HG02588 (cell line): ENCODE results near the gene P2RX2.

Experiments used
- ATAC-seq: cut with Tn5 transposase; IDR thresholded peaks from one replicate; pipeline ENCODE4 v1.9.1; 2021; ENCODE audit warnings: mild to moderate bottlenecking, moderate library complexity; ENCODE audit not compliant: unreplicated experiment

P2RX2 gene

DNA sequence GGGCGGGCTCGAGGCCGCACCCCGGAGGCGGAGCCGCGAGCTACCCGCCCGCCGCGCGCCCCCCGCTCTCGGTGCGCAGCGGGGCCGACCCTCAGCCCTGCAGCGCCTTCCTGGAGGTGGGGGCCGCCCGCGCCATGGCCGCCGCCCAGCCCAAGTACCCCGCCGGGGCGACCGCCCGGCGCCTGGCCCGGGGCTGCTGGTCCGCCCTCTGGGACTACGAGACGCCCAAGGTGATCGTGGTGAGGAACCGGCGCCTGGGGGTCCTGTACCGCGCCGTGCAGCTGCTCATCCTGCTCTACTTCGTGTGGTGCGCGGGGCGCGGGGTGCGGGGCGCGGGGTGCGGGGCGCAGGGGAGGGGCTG, at the start of gene P2RX2:
P2RX2 (plus strand) TSS at position 94 of the 361 bp plus-strand sequence; CDS start at position 135, 41 bp downstream.
- ATAC-seq, result no peak

DNA sequence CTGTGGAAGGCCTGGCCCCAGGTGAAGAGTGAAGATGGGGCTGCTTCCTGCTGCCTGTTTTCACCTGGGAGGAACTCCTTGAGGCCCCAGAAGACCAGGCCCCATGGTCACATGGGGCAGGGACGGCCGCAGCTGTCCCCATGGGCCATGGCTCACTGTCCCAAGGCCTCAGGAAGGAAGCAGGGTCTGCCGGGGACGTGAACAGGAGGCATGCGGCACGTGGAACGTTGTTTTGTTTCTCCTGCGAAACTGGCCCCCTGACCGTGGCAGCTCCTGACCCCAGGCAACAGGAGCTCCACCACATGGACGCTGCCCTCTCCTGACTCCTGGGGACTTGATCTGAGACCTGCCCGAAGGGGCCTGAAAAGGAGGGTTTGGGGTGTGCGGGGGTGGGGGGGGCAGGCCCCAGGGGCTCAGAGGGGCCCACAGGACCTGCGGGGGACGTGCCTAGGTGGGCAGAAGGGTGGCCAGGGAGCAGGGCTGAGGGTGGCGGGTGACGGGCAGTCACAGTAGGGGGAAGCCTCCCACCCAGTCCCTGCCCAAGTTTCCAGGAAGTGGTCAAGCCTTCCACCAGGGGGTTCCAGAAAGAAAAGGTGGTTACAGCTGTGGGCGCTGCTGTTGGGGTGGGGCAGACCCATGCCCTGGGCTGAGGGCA, 49.6 kb upstream of the P2RX2 start:
- no peak for ATAC-seq

DNA sequence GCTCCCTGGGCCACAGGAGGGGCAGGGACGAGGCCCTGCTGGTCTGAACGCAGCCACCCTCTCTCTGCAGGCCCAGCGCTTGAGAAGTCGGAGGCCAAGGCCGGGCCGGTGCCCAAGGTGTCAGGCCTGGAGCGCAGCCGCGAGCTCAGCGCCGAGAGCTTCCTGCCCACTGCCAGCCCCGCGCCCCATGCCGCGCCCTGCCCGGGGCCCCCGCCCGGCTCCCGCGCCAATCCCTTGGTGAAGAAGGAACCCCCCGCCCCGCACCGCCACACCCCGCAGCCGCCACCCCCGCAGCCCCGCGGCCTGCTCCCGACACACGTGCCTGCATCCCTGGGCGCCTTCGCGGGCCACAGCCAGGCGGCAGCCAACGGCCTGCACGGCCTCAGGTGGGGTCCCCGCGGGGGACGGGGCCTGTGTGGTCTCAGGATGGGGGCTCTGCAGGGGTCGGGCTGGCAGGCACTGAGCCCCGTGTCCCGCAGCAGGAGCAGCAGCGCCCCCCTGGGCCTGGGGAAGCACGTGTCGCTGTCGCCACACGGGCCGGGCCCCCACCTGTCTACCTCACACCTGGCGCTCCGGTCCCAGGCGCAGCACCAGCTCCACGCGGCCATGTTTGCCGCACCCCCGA, 48.6 kb upstream of the P2RX2 start:
- ATAC-seq, result no peak

- ATAC-seq, result no peak
Observed at GRCh38 chr12:132570635-132571034, 47.9 kb upstream of the P2RX2 start.

- no peak for ATAC-seq
Observed at GRCh38 chr12:132571051-132571450, 47.5 kb upstream of the P2RX2 start.

- no peak for ATAC-seq
Observed at GRCh38 chr12:132571598-132571997, 47.0 kb upstream of the P2RX2 start.

- ATAC-seq, result no peak
Observed at GRCh38 chr12:132572106-132572505, 46.5 kb upstream of the P2RX2 start.

DNA sequence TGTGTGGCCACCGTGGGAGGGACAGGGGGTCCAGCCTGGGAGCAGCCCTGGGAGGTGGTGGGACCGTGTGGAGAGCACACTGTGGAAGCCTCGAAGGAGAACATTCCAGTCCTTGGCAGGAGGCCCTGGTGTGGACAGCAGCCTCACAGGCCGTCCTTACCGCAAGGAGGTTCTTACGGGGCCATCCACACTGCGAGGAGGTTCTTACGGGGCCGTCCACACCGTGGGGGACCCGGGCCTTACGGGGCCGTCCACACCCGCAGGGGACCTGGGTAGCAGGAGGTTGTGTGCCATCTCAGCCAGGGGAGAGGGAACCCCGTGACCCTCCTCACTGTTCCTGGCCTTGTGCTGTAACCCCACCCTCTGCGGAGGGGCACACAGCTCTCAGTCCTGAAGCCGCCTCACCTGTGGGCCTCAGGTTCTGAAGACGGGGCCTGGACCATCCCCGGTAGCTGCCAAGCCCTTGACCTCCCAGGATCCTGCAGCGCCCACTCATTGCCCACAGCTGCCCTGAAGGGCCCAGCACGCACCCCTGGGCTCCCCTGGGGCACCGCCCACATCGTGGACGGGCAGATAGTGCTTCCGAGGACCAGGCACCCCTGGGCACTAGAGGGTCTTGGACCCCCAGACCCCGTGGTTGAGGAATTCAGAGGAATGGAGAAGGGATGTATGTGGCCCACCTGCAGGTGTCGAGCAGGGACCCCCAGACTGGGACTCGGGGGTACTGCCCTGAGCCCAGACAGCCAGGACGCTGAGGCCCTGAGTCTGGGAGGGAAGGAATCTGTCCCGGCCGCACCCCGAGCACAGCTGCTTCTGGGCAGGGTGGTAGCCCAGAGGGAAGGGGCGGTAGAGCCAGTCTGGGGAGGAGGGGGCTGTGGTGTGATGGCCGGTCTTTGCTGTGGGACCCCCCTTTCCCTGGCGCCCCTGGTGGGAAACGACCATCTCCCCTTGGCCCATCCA, 45.5 kb upstream of the P2RX2 start:
- ATAC-seq, result no peak

- ATAC-seq, result no peak
Observed at GRCh38 chr12:132574271-132574996, 44.1 kb upstream of the P2RX2 start.

GRCh38 chr12:132575661-132576060, 42.9 kb upstream of the P2RX2 start:
- ATAC-seq, result no peak

DNA sequence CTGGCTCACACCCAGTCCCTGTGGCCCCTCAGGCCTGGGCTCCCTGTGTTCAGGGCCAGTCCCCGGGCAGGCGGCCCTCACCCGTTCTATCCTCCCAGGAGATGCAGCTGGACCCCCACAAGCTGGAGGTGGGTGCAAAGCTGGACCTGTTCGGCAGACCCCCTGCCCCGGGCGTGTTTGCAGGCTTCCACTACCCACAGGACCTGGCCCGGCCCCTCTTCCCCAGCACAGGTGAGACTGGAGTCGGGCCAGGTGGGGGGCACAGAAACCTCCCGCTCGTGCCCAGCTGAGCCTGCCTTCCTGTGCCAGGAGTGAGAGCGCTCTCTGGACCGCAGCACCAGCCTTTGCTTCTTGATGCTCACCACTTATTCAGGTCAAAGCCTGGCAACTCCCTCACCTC, 41.9 kb upstream of the P2RX2 start:
- no peak for ATAC-seq

DNA sequence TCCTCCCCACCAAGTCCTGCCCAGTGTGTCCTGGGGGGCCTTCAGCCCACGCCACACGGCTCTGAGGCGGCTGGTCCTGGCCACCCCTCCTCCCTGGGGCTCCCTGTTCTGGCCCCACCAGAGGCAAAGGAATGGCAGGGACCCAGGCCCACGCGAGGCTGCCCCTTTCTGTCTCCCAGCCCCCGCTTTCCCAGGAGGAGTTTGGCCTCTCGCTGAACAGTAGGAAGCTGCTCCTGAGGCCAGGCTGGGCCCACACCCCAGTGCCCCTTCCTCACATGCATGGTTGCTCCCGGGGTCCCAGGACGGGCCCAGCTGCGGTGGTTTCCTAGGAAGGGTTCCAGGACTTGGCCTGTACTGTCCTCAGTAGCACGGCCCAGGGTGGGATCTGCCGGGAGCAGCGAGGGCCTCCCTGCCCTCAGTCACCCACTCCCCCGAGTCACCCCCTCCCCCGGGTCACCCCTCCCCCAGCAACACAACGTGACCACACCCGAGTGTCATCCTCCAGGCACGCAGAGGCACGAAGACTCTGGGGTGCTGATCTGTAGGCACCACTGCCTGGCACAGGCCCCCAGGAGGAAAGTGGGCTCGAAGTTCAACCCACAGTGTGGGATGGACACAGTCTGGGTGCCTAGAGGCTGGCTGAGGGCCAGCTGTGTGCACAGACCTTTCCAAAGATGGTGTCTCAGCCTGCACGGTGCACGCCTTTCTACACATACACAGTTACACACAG, 41.2 kb upstream of the P2RX2 start:
- ATAC-seq, result no peak

GRCh38 chr12:132578118-132578517, 40.5 kb upstream of the P2RX2 start:
- ATAC-seq, result no peak

GRCh38 chr12:132578826-132579225, 39.8 kb upstream of the P2RX2 start:
- no peak for ATAC-seq

GRCh38 chr12:132579744-132580143, 38.8 kb upstream of the P2RX2 start:
- no peak for ATAC-seq

DNA sequence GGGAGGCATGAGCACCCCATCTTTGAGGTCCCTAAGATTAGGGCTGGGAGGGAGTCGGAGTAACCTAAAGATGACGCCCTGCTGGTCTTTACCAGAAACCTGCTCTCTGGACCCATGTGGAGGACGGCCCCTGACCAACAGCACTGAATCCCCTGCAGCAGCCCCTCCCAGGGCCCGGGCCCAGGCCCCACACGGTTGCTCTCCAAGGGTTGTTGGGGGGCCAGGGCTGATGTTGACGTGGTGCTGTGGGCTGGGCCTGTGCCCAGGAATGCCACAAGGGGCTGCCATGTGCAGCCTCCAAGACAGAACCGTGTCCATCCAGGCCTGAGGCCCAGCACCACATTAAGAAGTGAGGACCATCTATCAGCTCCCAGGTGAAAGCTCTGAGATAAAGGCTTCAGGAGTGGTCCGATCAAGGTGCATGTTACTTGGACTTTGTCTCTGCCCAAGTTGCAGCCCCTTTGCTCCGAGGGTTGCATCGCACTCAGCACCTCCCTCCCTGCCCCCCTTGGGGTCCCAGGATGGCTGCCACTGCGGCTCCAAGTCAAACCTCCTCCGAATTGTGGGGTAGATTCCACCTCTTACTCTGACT, 37.8 kb upstream of the P2RX2 start:
- ATAC-seq, result no peak

GRCh38 chr12:132581348-132582057, 37.1 kb upstream of the P2RX2 start:
- no peak for ATAC-seq

DNA sequence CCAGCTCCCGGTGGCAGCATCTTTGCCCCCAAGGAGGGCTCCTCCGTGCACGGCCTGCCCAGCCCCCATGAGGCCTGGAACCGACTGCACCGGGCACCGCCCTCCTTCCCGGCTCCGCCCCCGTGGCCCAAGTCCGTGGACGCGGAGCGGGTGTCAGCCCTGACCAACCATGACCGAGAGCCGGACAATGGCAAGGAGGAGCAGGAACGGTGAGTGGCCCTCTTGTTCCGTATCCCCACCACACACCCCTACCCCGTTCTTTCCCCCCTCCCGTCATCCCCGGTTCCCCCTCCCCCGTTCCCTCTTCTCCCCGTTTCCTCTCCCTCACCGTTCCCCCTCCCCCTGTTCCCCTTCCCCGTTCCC, 36.5 kb upstream of the P2RX2 start:
- no peak for ATAC-seq

DNA sequence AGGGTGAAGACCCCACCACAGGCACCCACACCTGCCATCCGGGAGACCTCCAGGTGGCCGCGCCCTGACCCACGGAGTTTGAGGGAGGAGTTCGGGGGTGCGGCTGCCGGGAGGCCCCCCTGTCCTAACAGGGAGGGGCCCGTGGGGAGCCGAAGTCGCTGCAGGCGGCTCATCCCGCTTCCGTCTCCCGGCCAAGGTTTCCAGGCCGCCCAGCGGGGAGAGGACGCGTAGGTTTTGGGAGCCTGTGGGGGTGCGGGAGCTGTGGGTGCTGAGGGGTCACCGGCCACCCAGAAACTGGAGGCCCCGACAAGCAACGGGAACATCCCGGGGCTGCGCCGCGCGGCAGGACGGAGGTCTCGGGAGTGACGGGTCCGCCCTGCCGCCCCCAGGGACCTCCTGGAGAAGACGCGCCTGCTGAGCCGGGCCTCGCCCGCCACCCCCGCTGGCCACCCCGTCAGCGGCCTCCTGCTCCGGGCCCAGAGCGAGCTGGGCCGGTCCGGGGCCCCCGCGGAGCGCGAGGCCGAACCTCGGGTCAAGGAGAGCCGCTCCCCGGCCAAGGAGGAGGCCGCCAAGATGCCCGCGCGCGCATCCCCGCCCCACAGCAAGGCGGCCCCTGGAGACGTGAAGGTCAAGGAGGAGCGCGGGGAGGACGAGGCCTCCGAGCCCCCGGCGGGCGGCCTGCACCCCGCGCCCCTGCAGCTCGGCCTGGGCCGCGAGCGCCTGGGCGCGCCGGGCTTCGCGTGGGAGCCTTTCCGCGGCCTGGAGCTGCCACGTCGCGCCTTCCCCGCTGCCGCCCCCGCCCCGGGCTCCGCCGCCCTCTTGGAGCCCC, 35.8 kb upstream of the P2RX2 start:
- ATAC-seq, result no peak
